Psoas muscle (tissue), 8 donors: ENCODE measurements around the gene GFI1B. TPM values are rescaled to one million over a fixed set of nuclear protein-coding genes. Genes with fewer than 3 reads are reported as not detected.
"Not testable (repeated sequence)": the region's sequence is repeated elsewhere in the genome, so short reads cannot be mapped to it uniquely, and the experiment has no call there.

Source experiments
- ATAC-seq, 4 donors: fragments of 200-7000 bp; cut with Tn5 transposase; one replicate each; pipeline ENCODE4 v1.9.1; 2020; ENCODE audit warnings: moderate library complexity in 3 of 4, mild to moderate bottlenecking in 2 of 4
- DNase-seq, 2 donors: peaks; one replicate each; pipeline ENCODE4 v3.0.0-alpha.2; 2020
- H3K27ac ChIP-seq: fragments of 200-600 bp; one replicate; pipeline ENCODE4 v1.8.0; 2022
- H3K27me3 ChIP-seq, 3 donors: fragments of 200-600 bp in 1 of 3; one replicate each; pipeline versions ENCODE4 v1.6.1 to v1.8.0; 2013 to 2022; ENCODE audit warnings: low read length in 2 of 3, mild to moderate bottlenecking in 2 of 3, moderate library complexity in 1 of 3; ENCODE audit not compliant: insufficient read depth in 3 of 3
- H3K36me3 ChIP-seq, 2 donors: fragments of 200-600 bp in 1 of 2; one replicate each; pipeline versions ENCODE4 v1.6.1 to v1.8.0; 2013 to 2022; ENCODE audit warnings: low read depth in 1 of 2, mild to moderate bottlenecking in 1 of 2, moderate library complexity in 1 of 2; ENCODE audit not compliant: insufficient read depth in 1 of 2
- H3K4me1 ChIP-seq: fragments of 200-600 bp; one replicate; pipeline ENCODE4 v1.8.0; 2022
- H3K4me3 ChIP-seq: fragments of 200-600 bp; one replicate; pipeline ENCODE4 v1.8.0; 2022; ENCODE audit warnings: mild to moderate bottlenecking
- H3K9me3 ChIP-seq: fragments of 200-600 bp; one replicate; pipeline ENCODE4 v1.8.0; 2022
- WGBS, 3 donors: extraction: QIAGEN DNeasy Blood & Tissue Kit; methylation state at CpG; one replicate each; pipeline versions ENCODE4 v1.1.6 to v1.1.7; 2013; 5-methylcytosine and 5-hydroxymethylcytosine counted together
- intact Hi-C, 2 donors: fragments of 100-400 bp; cut with DNase I; formaldehyde crosslinking; loops; one replicate each; pipeline versions ENCODE4 v1.11.0 to v1.14.2; 2022
- polyA plus RNA-seq, 3 donors: library from polyadenylated mRNA; stranded (reverse); fragments of 200-250 nt; gene quantifications; one replicate each; pipeline ENCODE4 v1.2.3, GENCODE V29; 2013
- total RNA-seq, 4 donors: library from RNA; stranded (reverse); fragmentation: NEBNext Ultra II Directional in 2 of 4; extraction: Animal tissue kit (Norgen Biotek cat#: 25700) in 2 of 4; gene quantifications; one replicate each; pipeline versions ENCODE4 v1.2.1 to v1.2.4, GENCODE V29; 2021 to 2023
- TF ChIP-seq, protein P1 (sequence below): fragments of 200-600 bp; IDR thresholded peaks from one replicate; pipeline ENCODE4 v1.8.0; 2022; ENCODE audit warnings: antibody characterized with exemption
- donor health status: healthy with polysubstance abuse.
- donor health status: DM: no; HTN: no; CAD: no; lungs with moderate emphysema.
- donor health status: Bipolar disorder and iron deficiency.
- donor health status: healthy.
- donor health status: DM: yes; HTN: yes; CAD: no.
- donor health status: DM: no; HTN: no; CAD: no.
- donor health status: DM: no; HTN: no; CAD: no.
- donor health status: DM: yes; HTN: yes; CAD: no.

Gene GFI1B
- total and polyA plus RNA-seq, 7 donors = 0.07 to 0.14 (median 0.12) TPM; not detected in 4

GRCh38 chr9:133035669-133036068 is 57.2 kb downstream of the GFI1B start:
- H3K4me1 ChIP-seq = peaks cover 46% of the 10 kb centered on the region
- intact Hi-C loops = loop anchor here in 1 of 2 donors (10.0 kb wide), 1 partner anchor 459 kb away; no protein-coding TSS in a partner anchor
- DNase-seq = no peak

GRCh38 chr9:133037775-133038515 is 59.5 kb downstream of the GFI1B start:
- DNase-seq = no peak
- H3K4me1 ChIP-seq = peaks cover 30% of the 10 kb centered on the region
- 88 to 91% (median 89%) methylated on average over 22 to 25 of the region's 25 CpGs for whole genome bisulfite sequencing, 3 donors
- H3K9me3 ChIP-seq = no peaks in the 10 kb centered on the region
- H3K36me3 ChIP-seq = peaks cover 0 to 19% of the 10 kb centered on the region in 2 donors
- no peaks in the 10 kb centered on the region for H3K27me3 ChIP-seq
- intact Hi-C loops = loop anchor here in 1 of 2 donors (10.0 kb wide), 1 partner anchor 457 kb away; no protein-coding TSS in a partner anchor
- no peak overlapping the region for H3K4me3 ChIP-seq
- ATAC-seq = no peak
- TF ChIP-seq, protein P1, sequence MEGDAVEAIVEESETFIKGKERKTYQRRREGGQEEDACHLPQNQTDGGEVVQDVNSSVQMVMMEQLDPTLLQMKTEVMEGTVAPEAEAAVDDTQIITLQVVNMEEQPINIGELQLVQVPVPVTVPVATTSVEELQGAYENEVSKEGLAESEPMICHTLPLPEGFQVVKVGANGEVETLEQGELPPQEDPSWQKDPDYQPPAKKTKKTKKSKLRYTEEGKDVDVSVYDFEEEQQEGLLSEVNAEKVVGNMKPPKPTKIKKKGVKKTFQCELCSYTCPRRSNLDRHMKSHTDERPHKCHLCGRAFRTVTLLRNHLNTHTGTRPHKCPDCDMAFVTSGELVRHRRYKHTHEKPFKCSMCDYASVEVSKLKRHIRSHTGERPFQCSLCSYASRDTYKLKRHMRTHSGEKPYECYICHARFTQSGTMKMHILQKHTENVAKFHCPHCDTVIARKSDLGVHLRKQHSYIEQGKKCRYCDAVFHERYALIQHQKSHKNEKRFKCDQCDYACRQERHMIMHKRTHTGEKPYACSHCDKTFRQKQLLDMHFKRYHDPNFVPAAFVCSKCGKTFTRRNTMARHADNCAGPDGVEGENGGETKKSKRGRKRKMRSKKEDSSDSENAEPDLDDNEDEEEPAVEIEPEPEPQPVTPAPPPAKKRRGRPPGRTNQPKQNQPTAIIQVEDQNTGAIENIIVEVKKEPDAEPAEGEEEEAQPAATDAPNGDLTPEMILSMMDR = no peak
- H3K27ac ChIP-seq = no peak overlapping the region

More at GRCh38 chr9:133035669-133036068, 57.2 kb downstream of the GFI1B start:
- WGBS, 3 donors = 33 to 44% (median 38%) methylated on average over 6 of the region's 6 CpGs
- no peaks in the 10 kb centered on the region for H3K27me3 ChIP-seq
- H3K36me3 ChIP-seq = peaks cover 0 to 11% of the 10 kb centered on the region in 2 donors
- H3K9me3 ChIP-seq = no peaks in the 10 kb centered on the region
- TF ChIP-seq, protein P1 = no peak
- no peak overlapping the region for H3K4me3 ChIP-seq
- peak; percentile 45 to 76 (median 68) for ATAC-seq
- H3K27ac ChIP-seq = no peak overlapping the region

DNA sequence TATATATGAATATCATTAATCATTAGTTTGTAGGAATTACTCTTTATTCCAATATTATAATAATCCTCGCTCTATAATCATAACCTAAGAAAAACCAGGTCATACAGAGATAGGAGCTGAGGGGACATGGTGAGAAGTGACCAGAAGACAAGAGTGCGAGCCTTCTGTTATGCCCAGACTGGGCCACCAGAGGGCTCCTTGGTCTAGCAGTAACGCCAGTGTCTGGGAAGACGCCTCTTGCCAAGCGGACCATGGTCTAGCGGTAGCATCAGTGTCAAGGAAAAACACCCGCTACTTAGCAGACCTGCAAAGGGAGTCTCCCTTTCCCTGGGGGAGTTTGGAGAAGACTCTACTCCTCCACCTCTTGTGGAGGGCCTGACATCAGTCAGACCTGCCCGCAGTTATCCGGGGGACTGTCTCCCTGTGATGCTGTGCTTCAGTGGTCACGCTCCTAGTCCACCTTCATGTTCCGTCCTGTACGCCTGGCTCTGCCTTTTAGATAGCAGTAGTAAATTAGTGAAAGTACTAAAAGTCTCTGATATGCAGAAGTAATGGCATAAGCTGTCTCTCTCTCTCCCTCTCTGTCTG is 62.5 kb downstream of the GFI1B start:
- H3K27ac ChIP-seq, H3K4me3 ChIP-seq, H3K27me3 ChIP-seq, H3K9me3 ChIP-seq: not testable (repeated sequence)
- WGBS, 3 donors = 83 to 93% (median 83%) methylated on average over 12 of the region's 12 CpGs
- TF ChIP-seq, protein P1 = peak; percentile 63
- peak in 1 of 4 donors; percentile 43 for ATAC-seq
- peaks cover 13% of the 10 kb centered on the region for H3K4me1 ChIP-seq
- intact Hi-C loops = loop anchor here in 1 of 2 donors (10.0 kb wide), 1 partner anchor 294 kb away; the partner anchor contains the start of gene SURF6
- peak; percentile 59 to 77 for DNase-seq
- peaks cover 0 to 44% of the 10 kb centered on the region in 2 donors for H3K36me3 ChIP-seq

Other genes with a start within 250 kb of the GFI1B start
- not detected for gene AK8, start 100.4 kb upstream of the GFI1B start, total RNA-seq
- under 1 TPM in 1 of 3 donors, not detected in 2; 0.10 TPM for gene AK8, start 100.4 kb upstream of the GFI1B start, polyA plus RNA-seq
- gene SPACA9, start 99.8 kb upstream of the GFI1B start, total RNA-seq = 1 to 10 TPM; 1.1 to 3.6 (median 1.5) TPM
- under 1 TPM; 0.64 to 0.91 (median 0.76) TPM for gene SPACA9, start 99.8 kb upstream of the GFI1B start, polyA plus RNA-seq
- gene TSC1, start 34.1 kb upstream of the GFI1B start, total RNA-seq = 10 to 100 TPM; 20.8 to 38.4 (median 30.0) TPM
- 10 to 100 TPM; 13.1 to 33.7 (median 13.3) TPM for gene TSC1, start 34.1 kb upstream of the GFI1B start, polyA plus RNA-seq
- 10 to 100 TPM; 34.6 to 45.8 (median 42.2) TPM for gene GTF3C5, start 52.3 kb downstream of the GFI1B start, total RNA-seq
- 10 to 100 TPM; 42.7 to 70.8 (median 50.4) TPM for gene GTF3C5, start 52.3 kb downstream of the GFI1B start, polyA plus RNA-seq
- gene CEL, start 83.3 kb downstream of the GFI1B start, total RNA-seq = 1 to 10 TPM in 1 of 4 donors, under 1 TPM in 3; 0.34 to 2.0 (median 0.63) TPM
- under 1 TPM; 0.10 to 0.61 (median 0.21) TPM for gene CEL, start 83.3 kb downstream of the GFI1B start, polyA plus RNA-seq
- gene RALGDS, start 142.5 kb downstream of the GFI1B start, total RNA-seq = 10 to 100 TPM; 13.3 to 64.6 (median 21.4) TPM
- 10 to 100 TPM; 12.3 to 21.1 (median 17.2) TPM for gene RALGDS, start 142.5 kb downstream of the GFI1B start, polyA plus RNA-seq
- 1 to 10 TPM; 2.0 to 4.4 (median 3.3) TPM for gene GBGT1, start 185.2 kb downstream of the GFI1B start, total RNA-seq
- gene GBGT1, start 185.2 kb downstream of the GFI1B start, polyA plus RNA-seq = 1 to 10 TPM; 1.6 to 2.9 (median 2.7) TPM
- gene OBP2B, start 230.6 kb downstream of the GFI1B start, total RNA-seq = not detected
- not detected for gene OBP2B, start 230.6 kb downstream of the GFI1B start, polyA plus RNA-seq